Prostate gland (tissue), 2 donors: ENCODE results near the gene TCF12.

Experiments used
- POLR2A ChIP-seq: fragments of 450-650 bp; IDR thresholded peaks from one replicate; pipeline ENCODE4 v1.6.1; 2016; ENCODE audit warnings: antibody characterized with exemption, mild to moderate bottlenecking
- POLR2AphosphoS5 ChIP-seq: sonication (generic); formaldehyde crosslinking; IDR thresholded peaks from one replicate; pipeline ENCODE4 v1.6.1; 2017; ENCODE audit warnings: antibody characterized with exemption
- TF ChIP-seq, protein P1 (sequence below), 4 experiments: fragments of 200-600 bp in 2 of 4; fragments of 450-650 bp in 2 of 4; sonication (generic) in 2 of 4; IDR thresholded peaks; 1 replicate in 3 of 4; 2 replicates in 1 of 4; pipeline ENCODE4 v1.5.1; 2016 to 2019; ENCODE audit warnings: antibody characterized with exemption in 4 of 4, mild to moderate bottlenecking in 2 of 4, moderate library complexity in 2 of 4

DNA sequence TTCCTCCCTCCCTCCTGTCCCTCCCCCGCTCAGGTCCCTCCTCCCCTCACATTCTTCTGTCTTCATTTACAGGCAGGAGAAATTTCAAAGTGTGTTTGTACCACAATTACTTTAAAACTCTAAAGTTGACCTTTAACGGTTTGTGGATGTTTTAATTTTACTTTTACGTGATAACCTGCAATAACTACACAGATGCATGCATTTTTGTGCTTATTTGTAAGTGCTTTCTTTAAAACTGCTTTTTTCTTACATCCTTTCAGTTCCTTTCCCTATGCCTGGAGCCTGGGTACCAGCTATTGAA lies 406.1 kb downstream of the TCF12 start:
- TF ChIP-seq POLR2A (no peak), POLR2AphosphoS5 (no peak)
- TF ChIP-seq, protein P1, sequence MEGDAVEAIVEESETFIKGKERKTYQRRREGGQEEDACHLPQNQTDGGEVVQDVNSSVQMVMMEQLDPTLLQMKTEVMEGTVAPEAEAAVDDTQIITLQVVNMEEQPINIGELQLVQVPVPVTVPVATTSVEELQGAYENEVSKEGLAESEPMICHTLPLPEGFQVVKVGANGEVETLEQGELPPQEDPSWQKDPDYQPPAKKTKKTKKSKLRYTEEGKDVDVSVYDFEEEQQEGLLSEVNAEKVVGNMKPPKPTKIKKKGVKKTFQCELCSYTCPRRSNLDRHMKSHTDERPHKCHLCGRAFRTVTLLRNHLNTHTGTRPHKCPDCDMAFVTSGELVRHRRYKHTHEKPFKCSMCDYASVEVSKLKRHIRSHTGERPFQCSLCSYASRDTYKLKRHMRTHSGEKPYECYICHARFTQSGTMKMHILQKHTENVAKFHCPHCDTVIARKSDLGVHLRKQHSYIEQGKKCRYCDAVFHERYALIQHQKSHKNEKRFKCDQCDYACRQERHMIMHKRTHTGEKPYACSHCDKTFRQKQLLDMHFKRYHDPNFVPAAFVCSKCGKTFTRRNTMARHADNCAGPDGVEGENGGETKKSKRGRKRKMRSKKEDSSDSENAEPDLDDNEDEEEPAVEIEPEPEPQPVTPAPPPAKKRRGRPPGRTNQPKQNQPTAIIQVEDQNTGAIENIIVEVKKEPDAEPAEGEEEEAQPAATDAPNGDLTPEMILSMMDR (IDR thresholded peaks at IDR 0.05) = no peak
